Naive thymus-derived CD8-positive, alpha-beta T cell (primary cell): ENCODE results near the gene ASAP2. TPM values are rescaled to one million over a fixed set of nuclear protein-coding genes. Genes with fewer than 3 reads are reported as not detected.

Experiments
- ATAC-seq, 2 donors: fragments of 150-1000 bp; cut with Tn5 transposase in 1 of 2; sonication (Bioruptor Pico), chemical (Tn5 transposase) in 1 of 2; 1 replicate in 1 of 2; 2 replicates in 1 of 2; pipeline ENCODE4 v1.10.0; 2021; ENCODE audit warnings: mild to moderate bottlenecking in 2 of 2, moderate library complexity in 2 of 2
- POLR2A ChIA-PET: fragments of 350-600 bp; sonication (Branson Sonifier 250); formaldehyde crosslinking; loops from one replicate; lab custom pipeline; 2021; ENCODE audit warnings: antibody characterized with exemption; lab: Charles Lee
- DNase-seq, 10 donors: peaks; one replicate each; pipeline versions ENCODE4 v3.0.0 to v3.0.0-alpha.2; 2020 to 2022
- H3K27ac Mint-ChIP-seq, 10 donors: one replicate each; pipeline ENCODE4 v1.8.0; 2020 to 2022; ENCODE audit warnings: mild to moderate bottlenecking in 10 of 10, mixed read lengths in 10 of 10, moderate library complexity in 4 of 10, inconsistent platforms in 1 of 10
- H3K27me3 Mint-ChIP-seq, 5 donors: one replicate each; pipeline ENCODE4 v1.8.0; 2021 to 2022; ENCODE audit warnings: mixed read lengths in 5 of 5
- H3K36me3 Mint-ChIP-seq, 3 donors: one replicate each; pipeline ENCODE4 v1.8.0; 2020 to 2022; ENCODE audit warnings: mixed read lengths in 3 of 3, mild to moderate bottlenecking in 2 of 3, inconsistent platforms in 1 of 3
- H3K4me1 Mint-ChIP-seq, 4 donors: one replicate each; pipeline ENCODE4 v1.8.0; 2021 to 2022; ENCODE audit warnings: mixed read lengths in 4 of 4
- H3K4me3 Mint-ChIP-seq, 10 donors: one replicate each; pipeline ENCODE4 v1.8.0; 2020 to 2022; ENCODE audit warnings: mild to moderate bottlenecking in 10 of 10, mixed read lengths in 10 of 10, moderate library complexity in 6 of 10, inconsistent platforms in 1 of 10
- H3K9me3 Mint-ChIP-seq, 9 donors: one replicate each; pipeline ENCODE4 v1.8.0; 2020 to 2022; ENCODE audit warnings: mixed read lengths in 9 of 9, mild to moderate bottlenecking in 3 of 9, inconsistent platforms in 1 of 9, moderate library complexity in 1 of 9
- polyA plus RNA-seq, 3 donors: library from polyadenylated mRNA; unstranded; fragments of 300-500 nt; fragmentation: Illumina TruSeq; gene quantifications; one replicate each; pipeline ENCODE4 v1.2.3, GENCODE V29; 2021
- total RNA-seq, 8 experiments: library from RNA in 2 of 8; stranded (reverse) in 2 of 8; gene quantifications; one replicate each; pipeline ENCODE4 v1.2.3 and lab custom pipeline; 2021 to 2026

Gene ASAP2
- total and polyA plus RNA-seq, 5 experiments from 2014 or later = not detected

DNA sequence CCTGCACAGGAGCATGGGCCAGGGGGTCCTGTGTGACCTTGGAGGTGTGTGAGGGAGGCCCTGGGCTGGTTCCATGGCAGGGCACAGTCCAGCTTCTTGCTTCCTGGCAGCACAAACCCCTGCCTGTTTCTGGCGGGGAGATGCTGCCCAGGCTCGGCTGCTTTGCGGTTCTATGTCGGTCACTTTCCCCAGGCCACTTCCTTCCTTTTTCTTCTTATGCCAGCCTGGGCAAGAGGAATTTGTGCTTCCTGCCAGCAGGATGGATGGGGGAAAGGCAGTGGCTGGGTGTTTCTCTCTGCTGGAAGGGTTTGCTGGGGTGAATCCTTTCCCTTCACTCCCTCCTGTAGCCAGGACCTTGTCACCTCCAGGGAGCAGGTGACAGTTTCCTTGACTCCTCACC is 24.3 kb downstream of the ASAP2 start:
- Mint-ChIP-seq H3K4me3 (no peak overlapping the region), H3K27me3 (peaks cover 8 to 46% (median 26%) of the 10 kb centered on the region in 5 donors), H3K9me3 (no peaks in the 10 kb centered on the region), H3K4me1 (peaks cover 0 to 6% (median 0%) of the 10 kb centered on the region in 4 donors), H3K36me3 (no peaks in the 10 kb centered on the region), H3K27ac (no peak overlapping the region)
- POLR2A ChIA-PET = no interaction called here
- ATAC-seq (no peak), DNase-seq (no peak)

GRCh38 chr2:9231291-9232165 is 24.9 kb downstream of the ASAP2 start:
- Mint-ChIP-seq H3K4me1 (peaks cover 0 to 6% (median 0%) of the 10 kb centered on the region in 4 donors), H3K27me3 (peaks cover 7 to 45% (median 26%) of the 10 kb centered on the region in 5 donors), H3K4me3 (no peak overlapping the region), H3K36me3 (no peaks in the 10 kb centered on the region), H3K9me3 (no peaks in the 10 kb centered on the region), H3K27ac (no peak overlapping the region)
- POLR2A ChIA-PET = no interaction called here
- DNase-seq = no peak
- no peak for ATAC-seq

DNA sequence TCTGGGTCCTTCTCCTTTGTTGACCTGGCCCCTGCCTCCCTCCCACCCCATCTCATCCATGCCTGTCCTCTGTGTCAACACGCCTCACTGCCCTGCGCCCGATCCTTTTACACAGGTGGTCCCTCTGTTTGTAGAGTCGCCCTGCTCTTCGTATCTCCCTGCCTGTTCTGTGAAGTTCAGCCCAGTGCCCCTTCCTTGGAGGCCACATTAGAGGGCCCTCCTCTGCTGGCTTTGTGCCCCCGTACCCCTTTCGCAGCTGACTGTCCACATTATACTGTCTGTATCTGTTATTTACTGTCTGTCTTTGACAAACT is 25.5 kb downstream of the ASAP2 start:
- DNase-seq (no peak), ATAC-seq (no peak)
- POLR2A ChIA-PET = no interaction called here
- Mint-ChIP-seq H3K36me3 (no peaks in the 10 kb centered on the region), H3K27me3 (peaks cover 7 to 40% (median 24%) of the 10 kb centered on the region in 5 donors), H3K9me3 (no peaks in the 10 kb centered on the region), H3K4me1 (peaks cover 0 to 6% (median 0%) of the 10 kb centered on the region in 4 donors), H3K27ac (no peak overlapping the region), H3K4me3 (no peak overlapping the region)

DNA sequence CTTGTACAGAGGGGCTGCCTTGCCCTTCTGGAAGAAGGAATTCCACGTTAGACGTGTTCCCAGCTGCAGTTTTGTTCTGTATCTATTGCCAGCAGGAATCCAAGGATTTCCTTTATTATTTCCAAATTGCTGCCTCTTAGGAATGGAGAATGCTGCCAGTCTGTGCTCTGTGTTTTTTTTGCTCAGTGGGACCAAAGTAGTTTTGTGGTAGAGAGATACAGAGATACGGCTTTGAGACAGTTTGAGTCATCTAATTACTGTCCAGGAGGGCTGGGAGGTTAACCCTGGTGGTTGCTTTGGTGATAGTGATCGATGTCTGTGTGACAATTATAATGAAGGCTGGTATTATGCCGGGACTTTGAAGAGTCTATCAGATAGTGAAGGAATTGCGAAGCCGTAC is 26.3 kb downstream of the ASAP2 start:
- POLR2A ChIA-PET = no interaction called here
- Mint-ChIP-seq H3K4me1 (peaks cover 0 to 6% (median 0%) of the 10 kb centered on the region in 4 donors), H3K4me3 (no peak overlapping the region), H3K36me3 (no peaks in the 10 kb centered on the region), H3K9me3 (no peaks in the 10 kb centered on the region), H3K27ac (no peak overlapping the region), H3K27me3 (peaks cover 7 to 35% (median 23%) of the 10 kb centered on the region in 5 donors)
- no peak for DNase-seq
- ATAC-seq = no peak

DNA sequence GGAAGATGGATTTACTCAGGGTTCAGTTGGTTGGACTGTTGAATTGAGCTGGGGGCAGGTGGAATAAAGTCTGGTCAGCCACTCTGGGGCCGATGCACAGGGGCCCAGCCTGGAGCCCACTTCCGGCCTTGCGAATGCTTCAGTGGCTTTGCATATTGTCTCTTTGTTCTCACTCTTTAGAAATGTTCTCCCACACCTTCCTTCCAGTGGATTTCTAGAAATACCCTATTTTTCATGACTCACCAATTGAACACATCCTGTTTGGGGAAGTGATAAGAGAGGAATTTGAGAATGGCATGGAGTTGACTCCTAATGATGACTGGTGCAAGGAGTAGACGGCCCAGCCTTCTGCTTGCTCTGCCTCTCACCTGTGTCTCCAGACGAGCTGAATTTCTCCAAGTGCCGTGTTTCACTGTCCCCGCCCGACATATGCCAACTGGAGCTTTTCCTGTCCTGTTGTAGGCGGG is 28.1 kb downstream of the ASAP2 start:
- no peak overlapping the region for H3K27ac Mint-ChIP-seq
- no peaks in the 10 kb centered on the region for H3K36me3 Mint-ChIP-seq
- no peak for DNase-seq
- H3K9me3 Mint-ChIP-seq = no peaks in the 10 kb centered on the region
- ATAC-seq = no peak
- no peak overlapping the region for H3K4me3 Mint-ChIP-seq
- peaks cover 0 to 6% (median 0%) of the 10 kb centered on the region in 4 donors for H3K4me1 Mint-ChIP-seq
- POLR2A ChIA-PET = no interaction called here
- peaks cover 1 to 27% (median 18%) of the 10 kb centered on the region in 5 donors for H3K27me3 Mint-ChIP-seq

- Mint-ChIP-seq H3K27me3 (peaks cover 1 to 21% (median 16%) of the 10 kb centered on the region in 5 donors), H3K27ac (no peak overlapping the region), H3K36me3 (no peaks in the 10 kb centered on the region), H3K4me3 (no peak overlapping the region), H3K4me1 (peaks cover 0 to 6% (median 0%) of the 10 kb centered on the region in 4 donors), H3K9me3 (no peaks in the 10 kb centered on the region)
- ATAC-seq = no peak
- no peak for DNase-seq
- POLR2A ChIA-PET = no interaction called here
These were observed 28.8 kb downstream of the ASAP2 start for GRCh38 chr2:9235147-9236044.

DNA sequence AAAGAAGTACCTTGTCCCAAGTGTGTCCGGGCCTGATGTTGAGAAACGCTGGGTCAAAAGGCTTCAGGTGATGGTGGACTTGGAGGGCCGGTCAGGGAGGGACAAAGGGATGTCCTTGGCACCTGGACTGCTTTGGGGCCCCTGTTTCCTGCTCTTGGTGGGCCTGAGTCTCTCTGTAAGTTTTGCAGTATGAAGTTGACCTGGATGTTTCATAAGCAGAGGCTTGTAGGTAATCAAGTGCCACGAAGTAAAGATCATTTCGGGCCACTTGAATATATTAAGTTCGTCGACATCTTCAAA is 29.4 kb downstream of the ASAP2 start:
- POLR2A ChIA-PET = no interaction called here
- peaks cover 0 to 5% (median 0%) of the 10 kb centered on the region in 4 donors for H3K4me1 Mint-ChIP-seq
- no peak for DNase-seq
- H3K4me3 Mint-ChIP-seq = no peak overlapping the region
- H3K27ac Mint-ChIP-seq = no peak overlapping the region
- no peaks in the 10 kb centered on the region for H3K9me3 Mint-ChIP-seq
- ATAC-seq = no peak
- H3K27me3 Mint-ChIP-seq = peaks cover 1 to 20% (median 12%) of the 10 kb centered on the region in 5 donors
- H3K36me3 Mint-ChIP-seq = no peaks in the 10 kb centered on the region

DNA sequence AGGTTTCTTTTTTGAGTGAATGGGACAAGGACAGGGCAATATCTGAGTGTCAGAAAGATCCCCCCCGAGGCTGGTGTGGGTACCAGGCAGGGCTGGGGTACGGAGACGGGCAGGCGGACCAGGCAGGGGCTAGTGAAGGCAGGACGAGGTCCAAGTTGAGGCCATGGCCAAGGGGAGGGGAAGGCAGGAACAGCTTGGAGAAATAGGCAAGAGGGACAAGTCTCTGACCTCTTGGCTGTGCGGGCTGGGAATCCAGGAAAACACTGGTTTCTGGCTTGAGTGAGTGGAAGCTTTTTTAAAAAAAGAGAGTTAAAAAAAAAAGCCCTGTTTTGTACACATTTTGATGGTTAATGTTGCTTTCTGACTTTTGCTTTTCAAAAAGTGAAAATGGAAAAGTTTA is 30.3 kb downstream of the ASAP2 start:
- POLR2A ChIA-PET = no interaction called here
- Mint-ChIP-seq H3K27ac (no peak overlapping the region), H3K9me3 (no peaks in the 10 kb centered on the region), H3K36me3 (no peaks in the 10 kb centered on the region), H3K27me3 (peaks cover 1 to 11% (median 8%) of the 10 kb centered on the region in 5 donors), H3K4me3 (no peak overlapping the region), H3K4me1 (peaks cover 0 to 3% (median 0%) of the 10 kb centered on the region in 4 donors)
- DNase-seq (no peak), ATAC-seq (no peak)

DNA sequence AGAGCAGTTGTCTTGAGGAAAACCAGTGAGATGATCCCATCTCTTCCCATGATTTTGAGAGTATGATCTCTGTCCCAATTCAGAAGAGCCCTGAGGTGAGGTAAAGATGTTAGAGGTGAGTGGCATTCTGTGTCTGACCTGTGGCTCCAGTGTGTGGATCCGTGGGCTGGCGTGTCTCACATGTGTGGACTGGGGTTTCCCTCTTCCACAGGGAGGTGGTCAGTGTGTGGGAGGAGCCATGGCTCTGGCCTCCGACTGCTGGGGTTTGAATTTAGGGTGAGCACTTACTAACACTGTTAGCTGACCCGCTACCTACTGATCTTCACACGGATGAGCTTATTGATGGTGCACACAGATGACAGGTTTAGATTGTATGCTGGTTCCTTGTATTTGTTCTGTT is 31.2 kb downstream of the ASAP2 start:
- POLR2A ChIA-PET = no interaction called here
- DNase-seq (no peak), ATAC-seq (no peak)
- Mint-ChIP-seq H3K36me3 (no peaks in the 10 kb centered on the region), H3K27me3 (peaks cover 0 to 3% (median 1%) of the 10 kb centered on the region in 5 donors), H3K9me3 (no peaks in the 10 kb centered on the region), H3K4me3 (no peak overlapping the region), H3K27ac (no peak overlapping the region), H3K4me1 (peaks cover 0 to 3% (median 0%) of the 10 kb centered on the region in 4 donors)

GRCh38 chr2:9238591-9239326 is 32.1 kb downstream of the ASAP2 start:
- Mint-ChIP-seq H3K27me3 (peaks cover 0 to 3% (median 0%) of the 10 kb centered on the region in 5 donors), H3K9me3 (no peaks in the 10 kb centered on the region), H3K27ac (no peak overlapping the region), H3K4me1 (peaks cover 0 to 3% (median 0%) of the 10 kb centered on the region in 4 donors), H3K4me3 (no peak overlapping the region), H3K36me3 (no peaks in the 10 kb centered on the region)
- POLR2A ChIA-PET = no interaction called here
- ATAC-seq (no peak), DNase-seq (no peak)

GRCh38 chr2:9239616-9240015 is 33.0 kb downstream of the ASAP2 start:
- POLR2A ChIA-PET = no interaction called here

DNA sequence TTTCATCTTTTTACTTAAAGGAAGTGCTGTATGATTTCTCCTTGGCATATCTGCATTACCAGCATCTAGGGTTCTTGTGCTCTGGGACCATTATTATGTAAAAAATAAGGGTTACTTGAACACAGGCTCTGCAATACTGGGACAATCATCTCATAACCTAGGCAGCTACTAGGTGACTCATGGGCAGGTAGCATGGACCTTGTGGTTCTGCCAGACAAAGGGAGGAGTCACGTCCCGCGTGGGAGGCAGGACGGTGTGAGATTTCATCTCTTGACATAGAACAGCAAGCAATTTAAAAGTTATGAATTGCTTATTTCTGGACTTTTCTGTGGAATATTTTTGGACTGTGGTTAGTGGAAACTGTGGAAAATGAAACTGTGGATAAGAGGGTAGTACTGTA is 34.1 kb downstream of the ASAP2 start:
- Mint-ChIP-seq H3K27ac (no peak overlapping the region), H3K36me3 (no peaks in the 10 kb centered on the region), H3K27me3 (peaks cover 0 to 3% (median 0%) of the 10 kb centered on the region in 5 donors), H3K4me3 (no peak overlapping the region), H3K4me1 (no peaks in the 10 kb centered on the region), H3K9me3 (no peaks in the 10 kb centered on the region)
- POLR2A ChIA-PET = no interaction called here
- no peak for ATAC-seq
- no peak for DNase-seq

More at GRCh38 chr2:9239616-9240015, 33.0 kb downstream of the ASAP2 start:
- H3K36me3 Mint-ChIP-seq = no peaks in the 10 kb centered on the region
- H3K4me3 Mint-ChIP-seq = no peak overlapping the region
- ATAC-seq (no peak), DNase-seq (no peak)
- peaks cover 0 to 3% (median 0%) of the 10 kb centered on the region in 5 donors for H3K27me3 Mint-ChIP-seq
- H3K27ac Mint-ChIP-seq = no peak overlapping the region
- H3K4me1 Mint-ChIP-seq = peaks cover 0 to 3% (median 0%) of the 10 kb centered on the region in 4 donors
- no peaks in the 10 kb centered on the region for H3K9me3 Mint-ChIP-seq
